HCT116 (cell line): ENCODE results near the gene TIMP4. TPM values are rescaled to one million over a fixed set of nuclear protein-coding genes. Genes with fewer than 3 reads are reported as not detected.

Source experiments
- ATAC-seq: fragments of 200-7000 bp; cut with Tn5 transposase; 2 replicates; pipeline ENCODE4 v1.9.1; 2020; ENCODE audit warnings: mild to moderate bottlenecking, moderate library complexity
- BruUV-seq: library from RNA; stranded (reverse); fragments of 400-500 nt; replicated peaks from 2 replicates; lab custom pipeline; 2021; lab: Mats Ljungman, UMichigan
- CTCF ChIA-PET: fragments of 300-600 bp; sonication (Branson Sonifier 250); formaldehyde crosslinking; loops from one replicate; lab custom pipeline; 2021; ENCODE audit warnings: antibody characterized with exemption; lab: Charles Lee
- POLR2A ChIA-PET: fragments of 300-600, 350-600 bp; sonication (Branson Sonifier 250); formaldehyde crosslinking; loops from one replicate; lab custom pipeline; 2021; ENCODE audit warnings: antibody characterized with exemption; lab: Charles Lee
- RAD21 ChIA-PET, 2 experiments: fragments of 300-600 bp; sonication (Branson Sonifier 250); formaldehyde crosslinking; loops; one replicate each; lab custom pipeline; 2023; ENCODE audit warnings: low total read pairs in 2 of 2; ENCODE audit not compliant: uncharacterized antibody in 2 of 2, unreplicated experiment in 2 of 2, low non-redundant PET in 1 of 2; lab: Charles Lee
- DNase-seq: peaks from one replicate; pipeline ENCODE4 v3.0.0-alpha.2; 2010; ENCODE audit warnings: low read depth, low spot score
- H2AFZ ChIP-seq: fragments of 200-600 bp; shearing (Covaris generic), sonication (generic); 2 replicates; pipeline ENCODE4 v1.6.1; 2017; ENCODE audit warnings: low read depth, mixed run types, mixed read lengths, antibody characterized with exemption, low read length; ENCODE audit not compliant: poor library complexity, severe bottlenecking
- H3K27ac ChIP-seq: 2 replicates; pipeline ENCODE4 v1.5.1; 2012; ENCODE audit warnings: low read depth, low read length
- H3K27me3 ChIP-seq: fragments of 200-600 bp; sonication (generic); 2 replicates; pipeline ENCODE4 v1.6.1; 2016; ENCODE audit warnings: mixed run types, low read length, mixed read lengths; ENCODE audit not compliant: insufficient read depth
- H3K36me3 ChIP-seq, 2 experiments: fragments of 200-500 bp in 1 of 2; fragments of 200-600 bp in 1 of 2; sonication (Bioruptor generic) in 1 of 2; sonication (generic) in 1 of 2; 2 replicates each; pipeline versions ENCODE4 v1.5.1 to v1.6.1; 2014 to 2016; ENCODE audit warnings: low read length in 2 of 2, inconsistent platforms in 1 of 2, mixed read lengths in 1 of 2, mixed run types in 1 of 2; ENCODE audit not compliant: insufficient read depth in 2 of 2, control insufficient read depth in 1 of 2
- H3K4me1 ChIP-seq, 2 experiments: fragments of 200-600 bp in 1 of 2; sonication (generic) in 1 of 2; 2 replicates each; pipeline versions ENCODE4 v1.5.1 to v1.6.1; 2012 to 2017; ENCODE audit warnings: low read length in 2 of 2, inconsistent platforms in 1 of 2, mild to moderate bottlenecking in 1 of 2, mixed read lengths in 1 of 2, mixed run types in 1 of 2, moderate library complexity in 1 of 2; ENCODE audit not compliant: insufficient read depth in 2 of 2, control insufficient read depth in 1 of 2
- H3K4me2 ChIP-seq: fragments of 200-600 bp; sonication (generic); 2 replicates; pipeline ENCODE4 v1.6.1; 2017; ENCODE audit warnings: mixed run types, low read length, mixed read lengths
- H3K4me3 ChIP-seq, 2 experiments: fragments of 200-600 bp in 1 of 2; sonication (generic) in 1 of 2; replicated peaks in 1 of 2; 2 replicates each; pipeline ENCODE4 v1.5.1; 2011 to 2016; ENCODE audit warnings: low read length in 2 of 2, control low read depth in 1 of 2, low read depth in 1 of 2, mild to moderate bottlenecking in 1 of 2, mixed read lengths in 1 of 2, mixed run types in 1 of 2
- H3K79me2 ChIP-seq: fragments of 200-600 bp; sonication (generic); 2 replicates; pipeline ENCODE4 v1.6.1; 2017; ENCODE audit warnings: mild to moderate bottlenecking, mixed run types, low read length, moderate library complexity, mixed read lengths; ENCODE audit not compliant: insufficient read depth
- H3K9ac ChIP-seq: fragments of 200-600 bp; sonication (generic); 2 replicates; pipeline ENCODE4 v1.6.1; 2016; ENCODE audit warnings: low read length, mixed read lengths
- H3K9me2 ChIP-seq: fragments of 200-600 bp; sonication (generic), shearing (Covaris generic); 2 replicates; pipeline ENCODE4 v1.6.1; 2017; ENCODE audit warnings: mixed run types, mild to moderate bottlenecking, moderate library complexity; ENCODE audit not compliant: insufficient read depth
- H3K9me3 ChIP-seq, 2 experiments: fragments of 200-500 bp in 1 of 2; fragments of 200-600 bp in 1 of 2; sonication (Bioruptor generic) in 1 of 2; sonication (generic) in 1 of 2; 2 replicates each; pipeline ENCODE4 v1.6.1; 2014 to 2017; ENCODE audit warnings: low read length in 2 of 2, mixed read lengths in 2 of 2, inconsistent platforms in 1 of 2, low read depth in 1 of 2, mild to moderate bottlenecking in 1 of 2, mixed run types in 1 of 2, moderate library complexity in 1 of 2; ENCODE audit not compliant: control insufficient read depth in 1 of 2, insufficient read depth in 1 of 2
- H4K20me1 ChIP-seq: fragments of 200-600 bp; sonication (generic), shearing (Covaris generic); 2 replicates; pipeline ENCODE4 v1.6.1; 2017; ENCODE audit warnings: mixed run types, mild to moderate bottlenecking, moderate library complexity; ENCODE audit not compliant: insufficient read depth
- ATF3 ChIP-seq: IDR thresholded peaks from 2 replicates; pipeline ENCODE4 v1.6.1; 2012
- CBX3 ChIP-seq: IDR thresholded peaks from 2 replicates; pipeline ENCODE4 v1.6.1; 2012; ENCODE audit warnings: low read depth
- ELF1 ChIP-seq: IDR thresholded peaks from 2 replicates; pipeline ENCODE4 v1.6.1; 2012; ENCODE audit warnings: low read depth, borderline replicate concordance
- EZH2 ChIP-seq: fragments of 200-600 bp; sonication (generic); IDR thresholded peaks from 2 replicates; pipeline ENCODE4 v1.6.1; 2017; ENCODE audit warnings: antibody characterized with exemption, mixed run types
- EZH2phosphoT487 ChIP-seq: fragments of 200-600 bp; IDR thresholded peaks from 2 replicates; pipeline ENCODE4 v1.6.1; 2018; ENCODE audit warnings: antibody characterized with exemption, borderline replicate concordance
- FOSL1 ChIP-seq: IDR thresholded peaks from 2 replicates; pipeline ENCODE4 v1.6.1; 2012; ENCODE audit warnings: low read depth
- JUND ChIP-seq: IDR thresholded peaks from 2 replicates; pipeline ENCODE4 v1.6.1; 2012
- MAX ChIP-seq: IDR thresholded peaks from 2 replicates; pipeline ENCODE4 v1.6.1; 2012
- POLR2A ChIP-seq: IDR thresholded peaks from 2 replicates; pipeline ENCODE4 v1.7.0; 2011; ENCODE audit warnings: borderline replicate concordance; ENCODE audit not compliant: insufficient read depth, insufficient read length; ENCODE audit errors: extremely low read depth
- RAD21 ChIP-seq: IDR thresholded peaks from 2 replicates; pipeline ENCODE4 v1.6.1; 2012; ENCODE audit warnings: low read depth, mild to moderate bottlenecking
- REST ChIP-seq: IDR thresholded peaks from 2 replicates; pipeline ENCODE4 v1.6.1; 2012; ENCODE audit warnings: low read depth
- SIN3A ChIP-seq: IDR thresholded peaks from 2 replicates; pipeline ENCODE4 v1.6.1; 2012; ENCODE audit warnings: low read depth
- YY1 ChIP-seq: IDR thresholded peaks from 2 replicates; pipeline ENCODE4 v1.6.1; 2011; ENCODE audit warnings: low read length, low read depth, moderate library complexity, mild to moderate bottlenecking; ENCODE audit not compliant: insufficient replicate concordance; ENCODE audit errors: extremely low read depth
- ZFX ChIP-seq: fragments of 450-650 bp; IDR thresholded peaks from 2 replicates; pipeline ENCODE4 v1.6.1; 2017
- ZNF274 ChIP-seq: fragments of 200-500 bp; sonication (Bioruptor generic); IDR thresholded peaks from 2 replicates; pipeline ENCODE4 v1.6.1; 2014; ENCODE audit warnings: mild to moderate bottlenecking, low read depth, low read length, inconsistent platforms
- intact Hi-C: fragments of 100-400 bp; cut with micrococcal nuclease; formaldehyde crosslinking; loops from 2 replicates; pipeline ENCODE4 v1.10.0; 2022
- total RNA-seq: library from RNA; stranded (reverse); gene quantifications from one replicate; pipeline ENCODE4 v1.2.1, GENCODE V29; 2021; ENCODE audit not compliant: unreplicated experiment

Gene TIMP4
- total RNA-seq, 1 experiment from 2014 or later: not detected

GRCh38 chr3:12182687-12183441 lies 24.2 kb upstream of the TIMP4 start:
- CTCF ChIA-PET: no interaction called here
- no TSS peak for BruUV-seq

GRCh38 chr3:12181806-12182205 lies 23.1 kb upstream of the TIMP4 start:
- no peaks in the 10 kb centered on the region for H3K27me3 ChIP-seq
- H3K9ac ChIP-seq: no peak overlapping the region
- peaks cover 12 to 29% of the 10 kb centered on the region in 2 experiments for H3K4me1 ChIP-seq
- no peaks in the 10 kb centered on the region for H3K36me3 ChIP-seq
- DNase-seq: no peak
- no peaks in the 10 kb centered on the region for H4K20me1 ChIP-seq
- BruUV-seq: no TSS peak
- no peak overlapping the region for H2AFZ ChIP-seq
- no peak overlapping the region for H3K4me3 ChIP-seq
- intact Hi-C loops: no loop called here
- ATAC-seq: no peak
- no peaks in the 10 kb centered on the region for H3K9me2 ChIP-seq
- ChIA-PET POLR2A (no interaction called here), RAD21 (no interaction called here), CTCF (no interaction called here)
- no peaks in the 10 kb centered on the region for H3K79me2 ChIP-seq
- no peaks in the 10 kb centered on the region for H3K9me3 ChIP-seq
- H3K4me2 ChIP-seq: no peak overlapping the region
- H3K27ac ChIP-seq: no peak overlapping the region
- TF ChIP-seq EZH2phosphoT487: no peak
- no peak for TF ChIP-seq EZH2
- TF ChIP-seq SIN3A: no peak
- no peak for TF ChIP-seq FOSL1
- no peak for TF ChIP-seq ELF1
- TF ChIP-seq ZFX: no peak
- no peak for TF ChIP-seq YY1
- no peak for TF ChIP-seq MAX
- no peak for TF ChIP-seq REST
- TF ChIP-seq JUND: no peak
- TF ChIP-seq ZNF274: no peak
- TF ChIP-seq CBX3: no peak
- TF ChIP-seq POLR2A: no peak
- no peak for TF ChIP-seq ATF3

More at GRCh38 chr3:12182687-12183441, 24.2 kb upstream of the TIMP4 start:
- Histone ChIP-seq H3K4me3 (no peak overlapping the region), H4K20me1 (no peaks in the 10 kb centered on the region), H3K9me3 (no peaks in the 10 kb centered on the region), H3K4me2 (no peak overlapping the region), H3K9ac (no peak overlapping the region)
- no peak for ATAC-seq
- TF ChIP-seq RAD21 (peak; percentile 10; the same call in 1 of the 2 replicates), JUND (no peak)
- TF ChIP-seq, all 23 proteins: peak for 1
- intact Hi-C loops: no loop called here
- H3K9me2 ChIP-seq: no peaks in the 10 kb centered on the region
- ChIA-PET POLR2A (no interaction called here), RAD21 (interaction anchor here in 1 of 2 experiments (1.4 kb wide), 1 partner anchor 297 kb away, joined by 4 read pairs; no protein-coding TSS in a partner anchor)
- no peaks in the 10 kb centered on the region for H3K36me3 ChIP-seq
- no peak for DNase-seq
- no peaks in the 10 kb centered on the region for H3K27me3 ChIP-seq
- no peak overlapping the region for H3K27ac ChIP-seq
- H2AFZ ChIP-seq: no peak overlapping the region
- no peaks in the 10 kb centered on the region for H3K79me2 ChIP-seq
- H3K4me1 ChIP-seq: peaks cover 22 to 33% of the 10 kb centered on the region in 2 experiments
